ENCODE measurements around the gene AJM1. TPM values are rescaled to one million over a fixed set of nuclear protein-coding genes. Genes with fewer than 3 reads are reported as not detected.

AJM1 gene
- total RNA-seq, 1 experiment from 2014 or later, result 7.2 TPM

- H3K4me1 ChIP-seq (ENCODE audit: control insufficient read depth, insufficient read depth, low read length), result no peaks in the 10 kb centered on the region
- CTCF ChIA-PET, result no interaction called here
- H3K4me3 ChIP-seq (ENCODE audit: low read depth in 2 of 2, low read length in 2 of 2), result no peak overlapping the region
- POLR2A ChIA-PET, result no interaction called here
- BruUV-seq (replicated peaks), result no TSS peak
- no peaks in the 10 kb centered on the region for H3K9me3 ChIP-seq (ENCODE audit: control insufficient read depth, insufficient read depth, low read depth, low read length)
- in situ Hi-C loops (cut with HindIII; ENCODE audit: low pct_unique_long_range_greater_than_20kb, low sequenced_read_pairs) (no loop called here), intact Hi-C loops (cut with micrococcal nuclease; ENCODE audit: unreplicated experiment) (no loop called here)
- no peaks in the 10 kb centered on the region; the same call in 1 of the 2 replicates for H3K36me3 ChIP-seq (ENCODE audit: control insufficient read depth, insufficient read depth, low read length)
- no peak overlapping the region for H3K27ac ChIP-seq (ENCODE audit: low read length)
- no peak for TF ChIP-seq REST (IDR thresholded peaks at IDR 0.05; ENCODE audit: insufficient read depth in 1 of 2, low read depth in 2 of 2, low read length in 1 of 2)
- no peak for TF ChIP-seq TCF7L2 (IDR thresholded peaks at IDR 0.05; ENCODE audit: low read depth, low read length)
- TF ChIP-seq CTCF (IDR thresholded peaks at IDR 0.05), result no peak
- no peak for TF ChIP-seq POLR2AphosphoS5 (IDR thresholded peaks at IDR 0.05; ENCODE audit: low read depth, low read length)
- TF ChIP-seq SIN3A (IDR thresholded peaks at IDR 0.05; ENCODE audit: borderline replicate concordance, insufficient read depth, low read depth, low read length), result no peak
- H3K27me3 ChIP-seq (ENCODE audit: control insufficient read depth, insufficient read depth, low read length), result no peaks in the 10 kb centered on the region
- DNase-seq (ENCODE audit: low read depth, low spot score) (no peak), ATAC-seq (no peak)
Measured at GRCh38 chr9:136828474-136829140, 13.7 kb upstream of the AJM1 start.

- no TSS peak for BruUV-seq (replicated peaks)
- intact Hi-C loops (cut with micrococcal nuclease; ENCODE audit: unreplicated experiment) (no loop called here), in situ Hi-C loops (cut with HindIII; ENCODE audit: low pct_unique_long_range_greater_than_20kb, low sequenced_read_pairs) (no loop called here)
- H3K27me3 ChIP-seq (ENCODE audit: control insufficient read depth, insufficient read depth, low read length), result no peaks in the 10 kb centered on the region
- ChIA-PET CTCF (no interaction called here), POLR2A (no interaction called here)
- ATAC-seq (no peak), DNase-seq (ENCODE audit: low read depth, low spot score) (no peak)
- no peaks in the 10 kb centered on the region for H3K9me3 ChIP-seq (ENCODE audit: control insufficient read depth, insufficient read depth, low read depth, low read length)
- TF ChIP-seq REST (IDR thresholded peaks at IDR 0.05; ENCODE audit: insufficient read depth in 1 of 2, low read depth in 2 of 2, low read length in 1 of 2) (no peak), CTCF (IDR thresholded peaks at IDR 0.05) (no peak), POLR2AphosphoS5 (IDR thresholded peaks at IDR 0.05; ENCODE audit: low read depth, low read length) (no peak), SIN3A (IDR thresholded peaks at IDR 0.05; ENCODE audit: borderline replicate concordance, insufficient read depth, low read depth, low read length) (no peak), TCF7L2 (IDR thresholded peaks at IDR 0.05; ENCODE audit: low read depth, low read length) (no peak)
- no peaks in the 10 kb centered on the region for H3K4me1 ChIP-seq (ENCODE audit: control insufficient read depth, insufficient read depth, low read length)
- no peak overlapping the region for H3K27ac ChIP-seq (ENCODE audit: low read length)
- H3K4me3 ChIP-seq (ENCODE audit: low read depth in 2 of 2, low read length in 2 of 2), result no peak overlapping the region
- H3K36me3 ChIP-seq (ENCODE audit: control insufficient read depth, insufficient read depth, low read length), result no peaks in the 10 kb centered on the region; the same call in 1 of the 2 replicates
Measured at GRCh38 chr9:136829412-136829811, 12.9 kb upstream of the AJM1 start.

Measured in Panc1 (cell line).